Measurements from ENCODE around the gene HTR2C.
"Not testable (repeated sequence)": the region's sequence is repeated elsewhere in the genome, so short reads cannot be mapped to it uniquely, and the experiment has no call there.

HTR2C gene

GRCh38 chrX:114583646-114584374, at the start of gene HTR2C:
TSS of gene HTR2C (plus strand) at chrX:114584086. CDS start at chrX:114726937, 142,851 bp downstream.
- DNase-seq, result no peak

DNA sequence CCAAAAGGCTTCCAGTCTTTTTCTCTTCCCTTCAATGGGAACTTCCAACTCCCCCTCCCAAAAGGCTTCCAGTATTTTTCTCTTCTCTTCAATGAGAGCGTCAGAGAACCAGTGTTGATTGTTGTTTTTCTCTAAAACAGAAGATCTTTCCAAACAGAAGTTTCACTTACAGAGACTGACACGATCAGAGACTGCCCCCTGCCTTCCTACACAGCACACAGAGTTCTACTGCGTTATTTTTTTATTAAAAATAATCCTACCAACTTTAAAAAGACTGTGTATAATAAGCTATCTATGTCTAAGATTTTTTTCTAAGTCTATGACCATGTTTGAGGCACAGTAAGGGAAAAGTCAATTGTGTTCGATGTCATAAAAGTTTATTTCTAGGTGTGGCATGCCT, 3.5 kb upstream of the HTR2C start:
- DNase-seq, result no peak

- DNase-seq, result no peak
Observed at GRCh38 chrX:114581528-114582263, 2.2 kb upstream of the HTR2C start.

DNA sequence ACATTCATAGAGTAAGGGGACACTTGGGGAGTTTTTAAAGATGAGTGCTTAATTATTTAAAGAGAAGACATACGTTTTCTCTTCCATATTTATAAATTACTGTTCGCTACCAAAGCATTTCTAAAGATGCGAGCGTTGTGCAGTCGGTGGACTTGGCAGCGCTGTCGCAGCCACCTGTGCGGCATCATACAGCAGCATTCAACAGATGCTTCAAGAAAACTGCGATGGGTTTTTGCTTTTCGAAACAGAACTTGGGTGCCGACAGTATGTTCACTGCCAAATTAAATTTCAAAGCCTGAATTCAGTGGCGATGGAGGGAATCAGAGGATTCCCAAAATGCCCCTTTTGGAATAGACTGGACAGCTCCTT, 1.6 kb upstream of the HTR2C start:
- DNase-seq, result no peak

GRCh38 chrX:114582698-114583395, 1.0 kb upstream of the HTR2C start:
- DNase-seq, result no peak

- DNase-seq, result no peak
Observed at GRCh38 chrX:114584375-114584943, 573 bp downstream of the HTR2C start.

DNA sequence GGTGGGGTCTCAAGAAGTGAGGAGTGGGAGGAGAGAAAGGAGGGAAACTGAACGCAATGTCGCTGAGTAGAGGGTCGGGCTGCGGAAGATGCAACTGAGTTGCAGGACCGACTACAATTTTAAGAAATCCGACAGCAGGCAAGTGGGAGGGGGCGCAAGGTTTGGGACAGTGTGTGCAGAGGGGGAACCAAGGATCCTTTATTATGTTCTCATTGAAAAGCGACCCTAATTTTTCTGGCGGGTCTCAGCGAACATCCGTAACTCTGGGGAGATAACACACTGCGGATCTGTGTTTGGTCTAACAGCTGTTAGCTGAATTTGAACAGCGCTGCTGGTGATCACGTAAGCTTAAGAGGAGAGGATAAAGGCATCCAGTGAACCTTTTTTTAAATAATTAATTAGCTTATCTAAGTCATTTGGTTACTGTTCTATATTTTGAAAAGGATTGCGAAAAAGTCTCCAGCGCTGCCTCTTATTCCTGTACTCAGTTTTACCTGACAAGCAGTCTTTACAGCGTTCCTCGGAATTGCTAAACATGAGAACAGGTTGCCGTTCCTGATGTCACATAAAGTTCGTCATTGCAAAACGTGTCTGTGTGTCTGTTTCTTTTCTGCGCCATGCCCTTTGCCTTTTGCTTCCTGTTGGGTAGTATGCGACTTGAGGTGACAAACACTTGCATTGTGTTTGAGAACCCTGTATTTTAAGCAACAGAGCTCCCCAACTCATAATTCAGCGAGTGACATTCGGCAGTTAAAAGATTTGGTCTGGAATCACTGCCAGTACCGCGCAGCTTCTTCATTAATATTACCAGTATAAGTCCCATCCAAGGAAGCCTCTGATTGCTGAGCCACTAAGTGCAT, 1.3 kb downstream of the HTR2C start:
- no peak for DNase-seq

DNA sequence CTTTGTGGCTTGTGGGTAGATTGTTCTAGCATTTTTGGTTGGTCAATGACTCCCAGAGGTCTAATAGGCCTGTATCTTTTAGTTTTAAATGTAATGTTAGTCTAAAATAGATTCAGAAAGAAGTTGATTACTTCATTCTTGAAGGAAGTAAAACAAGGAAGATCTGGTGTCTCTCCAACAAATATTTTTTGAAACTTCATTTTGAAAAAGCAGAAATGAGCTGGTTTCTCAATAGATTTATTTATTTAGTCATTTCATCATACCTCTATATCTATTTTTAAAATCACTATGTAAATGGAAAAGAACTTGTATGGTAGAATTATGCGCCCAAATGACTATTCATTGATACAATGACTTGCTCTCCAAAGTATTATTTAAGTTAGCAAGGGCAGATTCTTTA, 7.2 kb downstream of the HTR2C start:
- no peak for DNase-seq

DNA sequence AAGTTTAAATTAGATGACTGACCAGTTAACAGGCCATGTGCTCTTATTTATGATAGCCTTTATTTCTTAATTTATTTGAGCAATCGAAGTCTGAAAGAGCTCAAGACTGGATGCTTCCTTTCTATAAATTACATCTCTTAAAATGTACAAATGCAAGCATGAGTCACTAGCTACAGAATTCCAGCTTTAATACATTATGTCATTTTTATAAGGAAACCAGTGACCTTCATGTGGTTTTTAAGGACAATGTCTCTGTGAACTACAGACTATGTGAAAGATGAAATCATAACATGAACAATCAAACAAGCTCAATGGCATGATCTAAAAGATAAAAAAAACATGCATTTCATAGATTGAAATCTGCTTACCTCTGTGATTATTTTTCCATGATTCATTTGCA, 15.4 kb downstream of the HTR2C start:
- no peak for DNase-seq

GRCh38 chrX:114599911-114600310, 16.0 kb downstream of the HTR2C start:
- DNase-seq, result no peak

DNA sequence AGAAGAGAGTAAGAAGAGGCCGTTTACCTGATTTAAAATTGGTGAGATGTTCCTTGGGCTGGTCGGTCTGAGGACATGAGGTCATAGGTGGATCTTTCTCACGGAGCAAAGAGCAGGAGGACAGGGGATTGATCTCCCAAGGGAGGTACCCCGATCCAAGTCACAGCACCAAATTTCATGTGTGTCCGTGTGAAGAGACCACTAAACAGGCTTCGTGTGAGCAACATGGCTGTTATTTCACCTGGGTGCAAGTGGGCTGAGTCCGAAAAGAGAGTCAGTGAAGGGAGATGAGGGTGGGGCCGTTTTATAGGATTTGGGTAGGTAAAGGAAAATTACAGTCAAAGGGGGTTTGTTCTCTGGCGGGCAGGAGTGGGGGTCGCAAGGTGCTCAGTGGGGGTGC, 22.7 kb downstream of the HTR2C start:
- not testable (repeated sequence) for DNase-seq

DNA sequence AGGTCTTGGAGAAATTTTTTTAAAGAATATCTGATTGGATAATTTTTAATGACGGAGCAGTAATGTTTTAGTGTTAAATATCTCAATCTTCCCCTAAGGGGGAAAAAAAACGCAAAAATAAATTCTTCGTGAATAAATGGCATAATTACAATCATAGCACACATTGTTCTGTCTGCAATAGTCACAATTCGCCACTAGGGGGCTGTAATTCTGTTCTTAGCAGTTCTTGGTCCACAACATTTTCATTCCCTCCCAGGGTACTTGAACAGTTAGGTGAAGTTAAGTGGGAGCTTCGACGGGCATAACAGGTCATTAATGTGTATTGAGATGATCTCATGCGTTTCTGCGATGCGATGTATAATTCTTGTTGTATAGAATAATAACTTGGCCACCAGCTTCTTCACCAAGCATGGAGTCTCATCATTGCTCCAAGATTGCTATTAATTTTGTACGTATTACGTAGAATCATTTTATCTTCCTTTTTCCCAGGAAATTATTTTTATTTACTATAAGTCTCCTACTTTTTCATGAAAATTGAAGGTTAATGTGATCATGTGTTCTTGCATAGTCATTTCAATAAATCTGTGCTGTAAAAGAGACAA, 27.2 kb downstream of the HTR2C start:
- DNase-seq, result peak; percentile 4

GRCh38 chrX:114615765-114616164, 31.9 kb downstream of the HTR2C start:
- no peak for DNase-seq

DNA sequence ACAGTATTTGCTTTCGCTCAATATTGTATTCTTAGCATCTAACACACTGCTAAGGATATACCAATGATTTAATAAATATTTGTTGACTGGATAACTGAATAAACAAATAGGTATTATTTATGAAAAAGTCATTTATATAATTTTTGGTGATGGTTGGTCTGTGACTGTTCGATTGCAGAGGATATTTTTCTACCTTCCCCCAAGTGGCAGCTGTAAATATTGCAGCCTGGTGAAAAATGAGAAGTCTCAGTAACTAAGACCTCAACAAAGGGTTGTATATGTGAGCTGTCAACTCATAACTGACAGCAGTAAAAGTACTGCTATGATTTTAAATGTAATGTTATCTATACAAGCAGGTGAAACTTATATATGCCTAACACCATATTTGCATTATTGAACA, 36.0 kb downstream of the HTR2C start:
- DNase-seq, result no peak

DNA sequence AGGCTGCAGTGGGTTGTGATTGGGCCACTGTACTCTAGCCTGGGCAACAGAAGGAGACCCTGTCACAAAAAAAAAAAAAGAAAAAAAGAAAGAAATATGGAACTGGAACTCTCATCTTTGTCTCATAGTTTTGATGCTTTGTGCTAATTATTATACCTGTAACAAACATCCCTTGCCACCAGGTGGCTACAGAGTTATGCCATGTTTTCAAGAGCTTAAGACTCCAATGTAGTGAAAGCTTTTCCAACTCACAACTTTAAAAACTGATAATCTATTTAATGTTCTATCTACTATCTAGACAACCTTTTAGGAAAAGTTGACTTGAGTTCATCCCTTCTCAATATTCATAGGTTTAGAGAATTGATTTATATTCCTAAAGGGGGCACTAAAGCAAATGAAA, 42.4 kb downstream of the HTR2C start:
- no peak for DNase-seq

DNA sequence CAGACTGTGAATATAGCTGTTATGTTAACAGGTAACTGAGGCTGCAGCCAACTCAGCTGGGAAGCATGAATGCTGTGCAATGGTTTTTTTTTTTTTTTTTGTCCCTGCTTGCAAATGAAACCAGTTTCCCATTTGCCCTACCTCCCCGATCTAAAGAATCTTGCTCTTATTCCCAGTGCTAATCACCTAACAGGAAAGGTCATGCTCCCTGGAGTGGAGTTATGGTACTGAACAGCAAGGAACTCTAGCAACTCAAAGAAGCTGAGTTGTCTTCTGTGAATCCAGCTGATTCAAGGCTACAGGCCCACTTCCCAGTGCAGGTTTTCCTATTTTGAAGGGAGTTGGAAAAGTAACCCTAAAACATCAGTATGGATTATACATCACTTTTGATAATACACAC, 52.1 kb downstream of the HTR2C start:
- no peak for DNase-seq

- no peak for DNase-seq
Observed at GRCh38 chrX:114650351-114650750, 66.5 kb downstream of the HTR2C start.

- no peak for DNase-seq
Observed at GRCh38 chrX:114675365-114675764, 91.5 kb downstream of the HTR2C start.

DNA sequence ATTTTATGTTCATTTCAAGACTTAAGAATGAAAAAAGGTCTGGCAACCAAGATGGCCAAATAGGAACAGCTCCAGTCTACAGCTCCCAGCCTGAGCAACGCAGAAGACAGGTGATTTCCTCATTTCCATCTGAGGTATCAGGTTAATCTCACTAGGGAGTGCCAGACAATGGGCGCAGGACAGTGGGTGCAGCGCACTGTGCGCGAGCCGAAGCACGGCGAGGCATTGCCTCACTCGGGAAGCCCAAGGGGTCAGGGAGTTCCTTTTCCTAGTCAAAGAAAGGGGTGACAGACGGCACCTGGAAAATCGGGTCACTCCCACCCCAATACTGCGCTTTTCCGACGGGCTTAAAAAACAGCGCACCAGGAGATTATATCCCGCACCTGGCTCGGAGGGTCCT, 116.6 kb downstream of the HTR2C start:
- DNase-seq, result not testable (repeated sequence)

- DNase-seq, result no peak
Observed at GRCh38 chrX:114709406-114709805, 125.5 kb downstream of the HTR2C start.

GRCh38 chrX:114710571-114710970, 126.7 kb downstream of the HTR2C start:
- no peak for DNase-seq

GRCh38 chrX:114712466-114712865, 128.6 kb downstream of the HTR2C start:
- DNase-seq, result no peak
